Neural crest cell (in vitro differentiated cells): ENCODE results near the gene EXOSC10. TPM values are rescaled to one million over a fixed set of nuclear protein-coding genes. Genes with fewer than 3 reads are reported as not detected.
"Not testable (repeated sequence)": the region's sequence is repeated elsewhere in the genome, so short reads cannot be mapped to it uniquely, and the experiment has no call there.

ENCODE experiments used
- DNase-seq: peaks from one replicate; pipeline ENCODE4 v3.0.0; 2021; ENCODE audit warnings: low read depth, mixed read lengths, low spot score
- H3K27ac Mint-ChIP-seq: one replicate; pipeline ENCODE4 v1.8.0; 2021; ENCODE audit warnings: mild to moderate bottlenecking, mixed read lengths; ENCODE audit not compliant: unreplicated experiment
- H3K27me3 Mint-ChIP-seq: 2 replicates; pipeline ENCODE4 v1.8.0; 2021; ENCODE audit warnings: low read depth, mild to moderate bottlenecking, mixed read lengths
- H3K36me3 Mint-ChIP-seq: 2 replicates; pipeline ENCODE4 v1.8.0; 2021; ENCODE audit warnings: low read depth, mild to moderate bottlenecking, mixed read lengths
- H3K4me1 Mint-ChIP-seq: 2 replicates; pipeline ENCODE4 v1.8.0; 2021; ENCODE audit warnings: mixed read lengths
- H3K4me3 Mint-ChIP-seq: one replicate; pipeline ENCODE4 v1.8.0; 2021; ENCODE audit warnings: mild to moderate bottlenecking, mixed read lengths
- H3K9me3 Mint-ChIP-seq: 2 replicates; pipeline ENCODE4 v1.8.0; 2021; ENCODE audit warnings: mixed read lengths
- CTCF ChIP-seq: fragments of 200-600 bp; sonication (generic); conservative IDR thresholded peaks from 2 replicates; pipeline ENCODE4 v1.5.0; 2021; ENCODE audit warnings: antibody characterized with exemption, mild to moderate bottlenecking
- total RNA-seq: library from RNA; stranded (reverse); gene quantifications from 2 replicates; pipeline ENCODE4 v1.2.1, GENCODE V29; 2021

The EXOSC10 gene
- total RNA-seq, 1 donor from 2014 or later, result 127 TPM

DNA sequence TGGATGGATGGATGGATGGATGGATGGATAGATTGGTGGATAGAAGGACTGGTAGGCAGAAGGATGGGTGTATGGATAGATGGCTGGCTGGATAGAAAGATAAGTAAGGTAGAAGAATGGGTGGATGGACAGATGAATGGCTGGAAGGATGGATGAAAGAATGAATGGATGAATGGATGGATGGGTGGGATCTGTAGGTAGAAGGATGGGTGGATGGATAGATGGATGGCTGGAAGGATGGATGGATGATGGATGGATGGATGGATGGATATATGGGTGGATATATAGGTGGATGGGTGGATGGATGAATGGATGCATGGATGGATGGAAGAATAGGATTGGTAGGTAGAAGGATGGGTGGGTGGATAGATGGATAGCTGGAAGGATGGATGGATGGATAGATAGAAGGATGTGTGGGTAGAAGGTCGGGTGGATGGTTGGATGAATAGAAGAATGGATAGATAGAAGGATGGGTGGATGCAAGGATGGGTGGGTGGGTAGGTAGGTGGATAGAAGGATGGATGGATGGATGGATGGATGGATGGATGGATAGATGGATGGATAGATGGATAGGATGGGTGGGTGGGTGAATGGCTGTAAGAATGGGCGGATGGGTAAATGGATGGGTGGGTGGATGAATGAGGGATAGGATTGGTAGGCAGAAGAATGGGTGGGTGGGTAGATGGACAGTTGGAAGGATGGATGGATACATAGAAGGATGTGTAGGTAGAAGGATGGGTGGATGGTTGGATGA, 60.1 kb downstream of the EXOSC10 start:
- no peak for TF ChIP-seq CTCF
- H3K9me3 Mint-ChIP-seq, result no peaks in the 10 kb centered on the region
- H3K4me1 Mint-ChIP-seq, result peaks cover 5% of the 10 kb centered on the region
- no peaks in the 10 kb centered on the region for H3K36me3 Mint-ChIP-seq
- no peak overlapping the region for H3K4me3 Mint-ChIP-seq
- H3K27me3 Mint-ChIP-seq, result peaks cover 10% of the 10 kb centered on the region
- no peak for DNase-seq
- no peak overlapping the region for H3K27ac Mint-ChIP-seq

DNA sequence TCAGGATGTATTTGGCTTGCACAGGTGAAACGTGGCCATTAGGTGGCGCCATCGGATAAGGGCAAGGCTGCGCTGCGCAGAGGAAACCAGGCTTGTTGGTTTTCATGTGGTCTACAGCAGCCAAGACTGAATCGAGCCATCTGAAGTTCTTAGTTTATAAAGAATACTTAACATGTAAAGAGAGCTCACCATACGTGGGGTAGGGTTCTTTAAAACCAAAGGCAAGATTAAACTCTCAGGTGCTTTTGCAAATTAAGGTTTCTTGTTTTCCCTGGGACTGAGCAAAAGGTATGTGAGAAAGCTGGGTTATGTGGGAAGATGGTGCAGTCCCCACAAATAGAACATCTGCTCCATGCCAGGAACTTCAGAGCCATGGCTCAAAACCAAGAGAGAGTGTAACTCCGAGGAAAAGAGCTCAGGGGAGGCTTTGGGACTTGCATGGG, 61.9 kb downstream of the EXOSC10 start:
- H3K9me3 Mint-ChIP-seq, result no peaks in the 10 kb centered on the region
- peaks cover 10% of the 10 kb centered on the region for H3K27me3 Mint-ChIP-seq
- H3K27ac Mint-ChIP-seq, result no peak overlapping the region
- no peaks in the 10 kb centered on the region for H3K36me3 Mint-ChIP-seq
- H3K4me1 Mint-ChIP-seq, result peaks cover 5% of the 10 kb centered on the region
- peak; percentile 93 for DNase-seq
- peak; percentile 99 for TF ChIP-seq CTCF
- no peak overlapping the region for H3K4me3 Mint-ChIP-seq

DNA sequence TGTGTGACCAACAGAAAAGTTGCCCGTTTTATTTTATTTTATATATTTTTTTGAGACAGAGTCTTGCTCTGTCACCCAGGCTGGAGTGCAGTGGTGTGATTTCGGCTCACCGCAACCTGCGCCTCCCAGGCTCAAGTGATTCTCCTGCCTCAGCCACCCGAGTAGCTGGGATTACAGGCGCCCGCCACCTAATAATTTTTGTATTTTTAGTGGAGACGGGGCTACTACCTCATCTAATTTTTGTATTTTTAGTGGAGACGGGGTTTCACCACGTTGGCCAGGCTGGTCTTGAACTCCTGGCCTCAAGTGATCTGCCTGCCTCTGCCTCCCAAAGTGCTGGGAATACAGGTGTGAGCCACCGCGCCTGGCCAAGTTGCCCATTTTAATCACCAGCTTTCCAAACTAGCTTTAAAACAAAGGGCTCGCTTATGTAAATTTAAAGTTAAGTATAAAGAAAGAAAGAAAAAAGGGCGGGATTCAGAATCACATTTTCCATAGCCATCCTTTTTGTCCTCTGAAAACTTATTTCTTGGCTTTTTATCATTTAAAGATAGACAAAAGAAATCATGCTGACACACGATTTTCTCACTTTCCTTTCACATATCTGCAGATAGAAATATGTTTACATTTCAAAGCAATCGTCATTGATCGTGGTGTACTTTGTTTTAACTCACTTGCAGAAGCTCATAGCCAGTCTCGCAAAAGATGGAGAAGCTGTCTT, 62.5 kb downstream of the EXOSC10 start:
- not testable (repeated sequence) for DNase-seq, H3K27ac Mint-ChIP-seq, H3K9me3 Mint-ChIP-seq, H3K4me1 Mint-ChIP-seq, H3K36me3 Mint-ChIP-seq, H3K4me3 Mint-ChIP-seq
- peaks cover 10% of the 10 kb centered on the region for H3K27me3 Mint-ChIP-seq

GRCh38 chr1:11031624-11032262, 67.9 kb downstream of the EXOSC10 start:
- Mint-ChIP-seq H3K27me3 (peaks cover 2% of the 10 kb centered on the region), H3K9me3 (no peaks in the 10 kb centered on the region), H3K36me3 (peaks cover 18% of the 10 kb centered on the region), H3K4me1 (peaks cover 4% of the 10 kb centered on the region), H3K27ac (no peak overlapping the region), H3K4me3 (no peak overlapping the region)
- no peak for TF ChIP-seq CTCF
- DNase-seq, result no peak

DNA sequence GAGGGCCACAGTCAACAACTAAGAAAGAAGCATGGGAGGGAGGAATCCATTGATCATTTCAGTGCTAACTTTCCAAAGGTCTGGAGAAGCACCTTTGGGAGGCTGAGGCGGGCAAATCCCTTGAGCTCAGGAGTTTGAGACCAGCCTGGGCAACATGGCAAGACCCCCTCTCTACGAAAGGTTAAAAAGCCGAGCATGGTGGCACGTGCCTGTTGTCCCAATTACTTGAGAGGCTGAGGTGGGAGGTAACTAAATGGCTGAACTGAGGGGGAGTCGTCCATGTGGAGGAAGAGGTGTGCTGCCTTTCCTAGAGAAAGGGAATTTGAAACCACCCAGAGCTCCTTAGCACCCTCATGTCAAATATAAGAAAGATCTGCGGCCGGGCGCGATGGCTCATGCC, 68.8 kb downstream of the EXOSC10 start:
- peaks cover 2% of the 10 kb centered on the region for H3K27me3 Mint-ChIP-seq
- DNase-seq, result no peak
- no peak overlapping the region for H3K27ac Mint-ChIP-seq

More for the DNA sequence above, 68.8 kb downstream of the EXOSC10 start:
- peaks cover 4% of the 10 kb centered on the region for H3K4me1 Mint-ChIP-seq
- H3K4me3 Mint-ChIP-seq, result no peak overlapping the region
- H3K9me3 Mint-ChIP-seq, result no peaks in the 10 kb centered on the region
- peaks cover 18% of the 10 kb centered on the region for H3K36me3 Mint-ChIP-seq
- no peak for TF ChIP-seq CTCF
